Measurements from ENCODE around the gene MYCL.

The MYCL gene, protein sequence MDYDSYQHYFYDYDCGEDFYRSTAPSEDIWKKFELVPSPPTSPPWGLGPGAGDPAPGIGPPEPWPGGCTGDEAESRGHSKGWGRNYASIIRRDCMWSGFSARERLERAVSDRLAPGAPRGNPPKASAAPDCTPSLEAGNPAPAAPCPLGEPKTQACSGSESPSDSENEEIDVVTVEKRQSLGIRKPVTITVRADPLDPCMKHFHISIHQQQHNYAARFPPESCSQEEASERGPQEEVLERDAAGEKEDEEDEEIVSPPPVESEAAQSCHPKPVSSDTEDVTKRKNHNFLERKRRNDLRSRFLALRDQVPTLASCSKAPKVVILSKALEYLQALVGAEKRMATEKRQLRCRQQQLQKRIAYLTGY

DNA sequence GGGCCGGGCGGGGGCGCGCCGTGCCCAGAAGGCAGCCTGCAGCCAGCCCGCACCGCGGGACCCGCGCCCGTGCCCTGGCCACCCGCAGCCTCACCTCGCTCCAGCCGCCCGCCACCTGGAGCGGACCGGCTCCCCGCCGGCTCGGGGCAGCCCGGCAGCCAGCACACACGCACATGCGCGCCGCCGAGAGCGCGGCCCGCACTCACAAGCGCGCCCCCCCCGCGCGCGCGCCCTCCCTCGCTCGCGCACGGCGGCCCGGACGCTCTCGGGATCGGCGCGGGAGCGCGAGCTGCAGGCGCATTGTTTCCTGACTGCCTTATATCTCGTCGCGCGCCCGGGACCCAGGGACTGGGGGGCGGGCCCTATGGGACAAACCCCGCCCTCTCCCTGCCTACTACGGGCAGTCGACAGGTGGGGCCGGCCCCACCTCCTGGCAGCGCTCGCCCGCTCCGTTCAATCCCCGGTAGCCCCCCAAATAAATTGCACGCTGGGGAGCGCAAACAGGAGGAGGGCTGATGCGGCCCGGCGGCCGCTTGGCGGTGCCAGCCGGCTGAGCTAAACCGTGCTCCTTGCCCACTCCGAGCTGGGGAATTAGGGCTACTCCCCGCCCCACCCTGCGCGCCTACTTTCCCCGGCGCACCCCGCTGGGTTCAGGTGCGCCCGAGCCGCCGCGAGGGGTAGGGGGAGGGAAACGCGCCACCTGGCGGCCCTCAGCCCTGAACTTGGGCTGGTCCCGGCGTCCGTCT, at the start of gene MYCL:
Gene MYCL (minus strand): TSS at position 204 of the 746 bp plus-strand sequence. CDS start 483 bp downstream, outside the sequence.
- in situ Hi-C loops (cut with MboI; ENCODE audit: low sequenced_read_pairs) = no loop called here

DNA sequence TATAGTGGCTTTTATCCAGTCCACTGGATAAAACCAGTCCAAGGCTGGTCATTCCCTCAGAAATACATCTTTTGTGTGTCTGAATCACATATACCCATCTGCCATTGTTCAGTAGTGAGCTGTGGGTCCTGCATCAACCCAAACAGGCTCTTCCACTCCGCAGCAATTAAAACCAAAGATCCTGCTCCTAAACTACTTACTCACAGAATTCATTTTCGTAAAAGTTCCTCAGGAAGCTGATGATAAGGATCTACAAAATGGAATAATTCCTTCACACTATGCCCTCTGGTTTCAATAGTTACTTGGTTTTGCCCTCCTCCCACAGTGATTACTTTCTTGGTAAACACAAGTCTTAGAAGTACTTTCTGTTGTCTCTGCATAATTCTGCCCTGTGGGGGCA, 48.2 kb upstream of the MYCL start:
- in situ Hi-C loops (cut with MboI; ENCODE audit: low sequenced_read_pairs) = no loop called here

DNA sequence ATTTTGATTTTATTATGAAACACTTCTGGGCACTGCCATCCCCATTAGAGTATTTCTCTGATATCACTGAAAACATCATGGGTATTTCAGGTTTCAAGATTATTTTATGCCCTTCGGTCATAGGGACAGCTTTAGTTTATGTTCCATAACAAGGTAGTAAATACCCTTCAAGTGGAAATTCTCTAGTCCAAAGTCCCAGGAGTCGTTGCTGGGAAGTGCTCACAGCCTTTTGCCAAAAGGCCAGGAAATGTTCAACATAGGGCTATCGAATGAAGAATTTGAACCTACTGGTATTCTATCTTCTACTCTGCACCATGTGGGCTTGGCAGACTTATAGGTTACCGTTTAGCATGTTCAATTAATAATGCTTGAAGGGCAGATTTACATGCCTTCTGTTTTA, 45.5 kb upstream of the MYCL start:
- in situ Hi-C loops (cut with MboI; ENCODE audit: low sequenced_read_pairs) = no loop called here

DNA sequence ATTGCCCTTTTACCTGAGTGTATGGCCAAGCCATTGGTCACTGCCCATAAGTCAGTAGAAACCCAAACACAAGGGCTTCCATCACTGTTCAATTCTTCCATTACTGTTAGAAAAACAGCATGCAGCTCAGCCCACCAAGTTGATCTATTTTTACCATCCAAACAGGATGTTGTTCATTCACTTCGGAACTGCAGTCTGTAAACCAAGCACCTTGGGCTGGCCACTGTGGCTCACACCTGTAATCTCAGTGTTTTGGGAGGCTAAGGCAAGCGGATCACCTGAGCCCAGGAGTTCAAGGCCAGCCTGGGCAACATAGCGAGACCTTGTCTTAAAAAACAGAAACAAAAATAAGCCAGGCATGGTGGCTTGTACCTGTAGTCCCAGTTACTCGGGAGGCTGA, 44.5 kb upstream of the MYCL start:
- in situ Hi-C loops (cut with MboI; ENCODE audit: low sequenced_read_pairs) = no loop called here

DNA sequence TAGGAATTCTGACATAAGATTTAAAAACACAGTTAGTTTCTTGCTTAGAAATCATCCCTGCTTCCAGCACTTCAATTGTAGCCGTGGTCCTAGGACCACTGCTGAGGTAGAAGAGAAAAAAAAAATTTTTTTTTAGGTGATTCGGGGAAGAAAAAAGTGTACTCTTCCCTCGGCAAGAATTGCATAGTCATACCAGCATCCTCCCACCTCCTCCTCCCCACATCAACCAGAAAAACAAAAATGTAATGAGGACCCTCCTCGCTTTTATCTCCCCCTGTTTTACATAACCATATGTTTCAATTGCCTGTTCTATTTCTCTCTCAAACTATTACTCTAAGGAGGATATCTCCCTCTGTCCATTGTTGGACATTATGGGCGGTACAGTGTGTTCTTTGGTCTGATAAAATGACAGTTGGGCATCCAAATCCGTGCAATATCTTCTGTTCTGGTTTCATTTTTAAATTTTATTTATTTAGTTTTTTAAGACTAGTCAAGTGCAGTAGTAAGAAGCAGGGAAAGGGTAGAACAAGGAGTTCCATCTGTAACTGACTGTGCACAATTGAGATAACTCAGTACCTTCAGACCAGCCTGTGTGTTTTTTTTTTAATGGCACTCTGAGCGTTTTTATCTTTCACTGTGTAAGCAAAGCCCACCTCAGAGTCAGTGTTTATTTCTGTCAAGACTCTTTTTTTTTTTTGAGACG, 42.8 kb upstream of the MYCL start:
- in situ Hi-C loops (cut with MboI; ENCODE audit: low sequenced_read_pairs) = no loop called here

DNA sequence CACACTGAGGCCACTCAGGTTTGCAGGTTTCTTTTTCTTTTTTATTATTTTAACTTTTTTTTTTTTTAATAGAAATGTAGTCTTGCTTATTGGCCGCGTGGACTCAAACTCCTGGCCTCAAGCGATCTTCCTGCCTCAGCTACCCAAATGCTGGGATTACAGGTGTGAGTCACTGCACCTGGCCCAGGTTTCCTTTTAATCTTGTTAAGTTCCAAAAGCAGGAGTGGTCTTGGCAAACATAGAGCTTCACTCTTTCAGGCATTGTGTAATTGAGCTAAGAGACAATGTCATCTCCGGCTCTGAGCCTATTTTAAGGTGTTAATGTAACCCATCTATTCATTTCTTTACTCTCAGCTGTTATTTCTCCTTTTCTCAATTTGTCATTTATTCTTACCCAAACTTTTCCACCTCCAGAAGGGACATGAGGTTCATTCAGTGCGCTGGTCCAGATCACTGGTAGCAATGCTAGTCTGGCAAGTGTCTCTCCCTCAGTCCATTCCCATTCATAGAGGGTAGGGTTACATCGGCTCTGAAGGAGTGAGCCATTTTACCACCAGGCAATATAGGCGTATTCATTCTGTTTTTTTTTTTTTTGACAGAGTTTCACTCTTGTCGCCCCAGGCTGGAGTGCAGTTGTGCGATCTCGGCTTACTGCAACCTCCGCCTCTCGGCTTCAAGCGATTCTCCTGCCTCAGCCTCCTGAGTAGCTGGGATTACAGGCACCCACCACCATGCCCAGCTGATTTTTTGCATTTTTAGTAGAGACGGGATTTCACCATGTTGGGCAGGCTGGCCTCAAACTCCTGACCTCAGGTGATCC, 42.0 kb upstream of the MYCL start:
- in situ Hi-C loops (cut with MboI; ENCODE audit: low sequenced_read_pairs) = no loop called here

DNA sequence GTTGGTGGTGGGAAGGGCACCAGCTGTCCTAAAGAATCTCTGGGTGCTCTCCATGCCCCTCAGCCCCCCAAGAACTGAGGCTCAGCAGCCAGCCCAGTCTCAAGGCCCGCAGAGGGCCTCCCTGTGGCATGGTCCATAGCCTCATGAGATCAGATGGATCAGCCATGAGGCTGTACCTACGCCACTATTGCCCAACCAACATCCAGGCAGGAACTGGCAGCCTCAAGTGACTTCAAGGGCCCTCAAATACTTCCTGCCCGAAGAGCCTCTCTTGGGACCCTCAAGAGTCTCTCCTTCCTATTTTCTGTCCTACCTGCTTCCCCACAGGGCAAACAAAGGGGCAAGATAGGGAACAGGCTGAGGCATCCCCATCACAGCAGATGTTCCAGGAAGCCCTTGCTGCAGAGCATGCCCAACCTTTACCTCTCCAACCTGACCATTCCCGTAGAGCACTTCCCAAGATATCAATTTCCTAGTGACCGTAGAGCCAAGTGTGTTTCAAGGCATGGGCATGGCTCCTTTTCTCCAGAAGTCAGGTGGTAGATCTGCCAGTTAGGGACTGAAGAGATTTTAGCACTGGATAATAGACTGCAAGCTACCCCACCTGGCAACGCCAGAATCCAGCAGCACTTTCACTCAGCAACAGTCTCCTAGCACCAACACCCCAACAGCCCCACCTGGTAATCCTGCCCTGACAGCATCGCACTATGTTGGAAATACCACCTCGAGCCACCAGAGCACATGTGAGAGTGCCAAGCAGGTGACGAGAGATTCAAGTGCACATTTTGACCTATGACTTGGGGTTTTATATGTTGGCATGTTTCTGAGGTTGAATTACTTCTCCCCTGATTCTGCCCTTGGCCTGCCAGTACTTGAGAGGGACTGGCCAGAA, 39.5 kb upstream of the MYCL start:
- in situ Hi-C loops (cut with MboI; ENCODE audit: low sequenced_read_pairs) = no loop called here

DNA sequence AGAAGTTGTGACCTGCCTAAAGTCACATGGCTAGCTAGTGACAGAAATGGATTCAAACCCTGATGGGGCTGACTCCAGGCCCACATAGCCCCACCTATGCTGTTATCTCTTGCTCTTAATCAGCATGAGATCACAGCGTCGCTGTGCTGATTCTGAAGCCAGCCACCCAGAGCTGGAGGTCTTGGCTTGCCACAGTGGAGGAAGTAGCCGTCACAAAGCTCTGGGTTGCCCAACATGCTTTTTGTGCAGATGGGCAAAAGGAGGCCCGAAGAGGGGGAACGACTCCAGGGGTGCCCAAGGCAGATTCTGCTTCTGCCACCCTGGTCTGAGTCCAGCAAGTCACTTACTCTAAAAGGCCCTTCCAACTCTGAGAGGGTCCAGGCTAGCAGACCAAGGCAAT, 38.5 kb upstream of the MYCL start:
- in situ Hi-C loops (cut with MboI; ENCODE audit: low sequenced_read_pairs) = no loop called here

DNA sequence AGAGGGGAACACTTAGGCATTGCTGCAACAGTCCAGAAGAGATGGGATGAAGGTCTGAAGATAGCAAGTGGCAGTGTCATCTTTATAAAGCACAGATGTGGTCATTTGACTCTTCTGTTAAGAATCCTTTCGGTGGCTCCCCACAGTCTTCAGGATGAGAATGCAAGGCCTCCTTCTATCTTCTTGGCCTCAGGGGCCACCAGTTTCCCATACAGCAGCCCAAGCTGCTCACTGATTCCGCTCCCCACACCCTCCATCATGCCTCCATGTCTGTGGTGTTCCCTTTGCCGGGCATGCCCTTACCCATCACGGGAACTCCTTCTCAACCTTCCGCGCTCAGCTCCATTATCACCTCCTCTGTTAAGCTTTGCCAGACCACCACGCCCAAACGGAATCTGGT, 37.1 kb upstream of the MYCL start:
- in situ Hi-C loops (cut with MboI; ENCODE audit: low sequenced_read_pairs) = no loop called here

DNA sequence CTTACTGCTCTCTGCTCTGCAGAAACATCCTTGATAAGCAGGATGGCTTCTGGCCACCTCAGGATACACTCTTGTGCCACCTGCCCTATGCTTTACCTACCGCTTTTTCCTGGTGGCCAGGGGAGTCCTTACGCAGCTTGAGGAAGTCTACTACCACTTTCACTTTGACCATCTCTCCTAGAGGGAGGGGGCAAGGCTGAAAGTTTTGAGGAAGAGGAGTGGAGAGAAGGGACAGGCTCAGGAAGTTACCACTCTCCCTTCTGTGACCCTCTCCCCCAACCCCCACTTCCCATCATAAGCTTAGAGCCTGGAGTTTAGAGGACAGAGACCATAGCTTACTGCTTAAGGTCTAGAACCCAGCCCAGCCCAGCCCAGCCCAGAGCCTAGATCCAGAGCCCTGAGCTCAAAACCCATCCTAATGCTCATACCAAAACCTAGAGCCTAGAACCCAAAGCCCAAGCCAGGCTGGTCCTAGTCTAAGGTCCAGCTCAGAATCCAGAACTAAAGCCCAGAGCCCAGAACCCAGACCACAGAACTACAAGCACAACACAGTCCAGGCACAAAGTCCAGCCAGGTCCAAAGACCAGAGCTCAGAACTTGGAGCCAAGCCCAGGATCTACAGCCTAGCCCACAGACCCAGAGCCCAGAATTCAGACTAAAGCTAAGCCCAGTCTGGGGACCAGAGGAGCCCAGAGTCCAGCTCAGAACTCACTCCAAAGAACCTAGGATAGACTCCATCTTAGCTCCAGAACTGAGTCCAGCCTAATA, 35.2 kb upstream of the MYCL start:
- in situ Hi-C loops (cut with MboI; ENCODE audit: low sequenced_read_pairs) = no loop called here

DNA sequence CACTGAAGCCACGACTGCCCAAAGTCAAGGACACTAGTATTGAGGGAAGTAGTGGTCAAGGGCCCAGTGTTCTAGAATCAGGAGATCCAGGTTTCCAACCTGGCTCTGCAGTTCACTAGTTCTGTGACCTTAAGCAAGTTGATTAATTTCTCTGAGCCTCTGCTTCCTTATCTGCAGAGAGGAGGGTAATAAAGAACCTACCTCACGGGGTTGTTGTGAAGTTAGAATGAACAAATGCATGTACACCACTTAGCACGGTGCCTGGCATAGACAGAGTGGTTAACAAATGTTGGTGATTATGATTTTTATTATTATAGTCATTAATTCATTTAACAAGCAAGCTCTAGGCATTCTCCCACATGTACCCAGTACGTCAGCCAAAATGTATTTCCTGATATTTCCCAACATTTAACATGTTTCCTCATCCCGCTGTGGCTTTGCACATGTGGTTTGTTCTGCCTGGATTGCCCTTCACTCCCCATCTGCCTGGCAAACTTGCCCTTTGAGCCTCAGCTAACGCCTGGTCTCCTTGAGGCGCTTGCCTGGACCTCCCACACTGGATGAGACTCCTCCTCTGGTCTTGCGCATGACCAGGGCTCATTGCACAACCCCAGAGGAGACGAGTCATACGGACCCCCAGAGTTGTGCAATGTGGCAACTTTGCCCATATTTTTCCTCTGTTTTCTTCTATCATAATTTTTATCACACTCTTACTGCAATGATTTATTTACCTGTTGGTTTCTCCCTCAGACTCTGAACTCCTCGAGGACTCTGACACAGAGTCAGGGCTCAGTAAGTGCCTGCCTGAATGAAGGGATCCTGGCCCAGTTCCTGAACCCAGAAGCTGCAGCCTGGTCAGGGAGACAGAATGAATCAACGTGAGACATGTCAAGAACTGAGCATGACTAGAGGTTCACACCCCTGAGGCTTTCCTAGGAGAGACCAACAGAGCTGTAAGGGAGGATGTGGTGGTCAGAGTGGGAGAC, 32.5 kb upstream of the MYCL start:
- in situ Hi-C loops (cut with MboI; ENCODE audit: low sequenced_read_pairs) = no loop called here

DNA sequence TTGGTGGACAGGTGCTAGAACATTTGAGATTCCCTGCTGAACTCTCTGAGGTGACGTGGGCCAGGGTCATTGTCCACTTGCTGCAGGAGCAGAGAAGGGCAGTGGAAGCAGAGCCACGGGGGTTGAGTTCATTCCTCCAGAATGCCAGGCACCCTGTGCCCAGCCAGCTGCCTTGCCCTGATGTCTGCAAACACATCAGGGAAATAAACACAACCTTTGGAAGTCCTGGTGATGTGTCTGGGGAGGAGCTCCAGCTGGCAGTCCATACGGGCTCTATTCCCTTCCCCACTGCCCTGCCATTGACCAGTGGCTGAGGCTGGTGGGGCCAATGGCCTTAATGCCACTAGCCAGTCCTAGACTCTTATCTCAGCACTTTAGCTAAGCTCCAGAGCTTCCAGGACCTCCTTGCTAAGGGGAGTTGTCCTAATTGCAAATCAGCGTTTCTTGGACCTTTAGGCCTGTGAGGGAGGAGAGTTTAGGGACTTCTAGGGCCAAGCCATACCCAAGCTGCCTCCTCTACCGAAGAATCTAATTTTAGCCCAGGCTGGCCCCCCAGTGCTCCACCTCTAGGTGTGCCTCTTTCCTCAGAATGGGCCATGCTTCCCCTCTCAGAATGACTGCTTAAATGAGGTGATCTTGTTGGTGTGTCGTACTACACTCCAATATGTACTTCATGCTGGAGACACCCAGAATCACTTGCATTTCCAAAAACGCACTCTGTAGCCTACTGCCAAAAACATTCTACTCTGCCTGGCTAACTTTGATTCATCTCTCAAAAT, 27.3 kb upstream of the MYCL start:
- in situ Hi-C loops (cut with MboI; ENCODE audit: low sequenced_read_pairs) = no loop called here

DNA sequence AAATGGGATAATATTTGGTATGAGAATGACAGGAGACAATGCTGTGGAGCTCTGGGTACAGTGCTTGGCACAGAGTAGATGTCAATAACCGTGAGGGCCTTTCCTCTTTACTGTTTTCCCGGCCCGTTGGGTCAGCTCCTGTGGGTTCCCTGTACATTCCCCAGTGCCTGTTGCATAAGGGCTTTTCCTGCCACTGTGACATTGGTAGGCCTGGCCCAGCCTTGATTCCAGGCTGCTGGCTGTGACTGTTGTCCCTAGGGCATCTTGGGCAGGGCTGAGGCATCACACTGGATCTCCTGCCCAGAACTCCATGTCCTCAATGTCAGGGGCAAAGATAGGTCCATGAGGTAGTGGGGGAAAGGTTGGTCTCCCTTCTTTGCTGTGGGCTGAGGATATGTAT, 25.8 kb upstream of the MYCL start:
- in situ Hi-C loops (cut with MboI; ENCODE audit: low sequenced_read_pairs) = no loop called here

DNA sequence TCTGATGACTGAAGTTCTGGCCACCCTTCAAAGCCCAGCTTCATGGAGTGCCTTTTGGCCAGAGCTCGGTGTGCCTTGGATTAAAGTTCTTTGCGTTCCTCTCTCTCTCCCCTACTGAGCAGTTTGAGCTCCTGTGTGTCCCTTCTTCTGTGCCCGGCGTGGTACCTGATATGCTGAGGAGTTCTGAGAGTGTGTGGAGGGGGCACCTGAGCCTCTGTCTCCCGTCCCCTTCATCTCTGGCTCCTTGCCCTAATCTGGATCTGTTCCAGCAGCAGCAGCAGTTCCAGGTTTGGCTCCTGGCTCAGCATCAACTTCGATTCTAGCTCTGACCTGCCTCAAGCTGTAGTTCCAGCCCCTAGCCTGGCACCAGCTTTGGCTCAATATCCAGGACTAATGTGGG, 25.1 kb upstream of the MYCL start:
- in situ Hi-C loops (cut with MboI; ENCODE audit: low sequenced_read_pairs) = no loop called here

DNA sequence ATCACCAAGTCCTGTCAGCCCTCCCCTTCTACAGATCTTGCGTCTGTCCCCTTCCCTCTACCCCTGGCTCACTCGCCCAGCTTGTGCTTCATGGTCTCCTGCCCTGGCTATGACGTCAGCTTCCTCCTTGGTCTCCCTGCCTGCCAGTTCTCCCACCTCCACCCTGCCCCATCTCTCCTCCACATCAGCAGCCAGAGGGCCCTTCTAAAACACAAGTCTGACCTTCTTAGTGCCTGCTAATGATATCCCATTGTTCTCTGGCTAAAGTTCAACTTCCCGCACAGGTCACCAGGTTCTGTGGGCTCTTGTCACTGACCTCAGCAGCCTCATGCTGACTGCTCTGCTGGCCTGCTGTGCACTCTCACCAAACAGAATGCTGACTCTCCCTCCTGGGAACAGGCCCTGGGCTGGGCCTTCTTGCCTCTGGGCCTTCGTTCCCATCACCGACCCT, 24.7 kb upstream of the MYCL start:
- in situ Hi-C loops (cut with MboI; ENCODE audit: low sequenced_read_pairs) = no loop called here

DNA sequence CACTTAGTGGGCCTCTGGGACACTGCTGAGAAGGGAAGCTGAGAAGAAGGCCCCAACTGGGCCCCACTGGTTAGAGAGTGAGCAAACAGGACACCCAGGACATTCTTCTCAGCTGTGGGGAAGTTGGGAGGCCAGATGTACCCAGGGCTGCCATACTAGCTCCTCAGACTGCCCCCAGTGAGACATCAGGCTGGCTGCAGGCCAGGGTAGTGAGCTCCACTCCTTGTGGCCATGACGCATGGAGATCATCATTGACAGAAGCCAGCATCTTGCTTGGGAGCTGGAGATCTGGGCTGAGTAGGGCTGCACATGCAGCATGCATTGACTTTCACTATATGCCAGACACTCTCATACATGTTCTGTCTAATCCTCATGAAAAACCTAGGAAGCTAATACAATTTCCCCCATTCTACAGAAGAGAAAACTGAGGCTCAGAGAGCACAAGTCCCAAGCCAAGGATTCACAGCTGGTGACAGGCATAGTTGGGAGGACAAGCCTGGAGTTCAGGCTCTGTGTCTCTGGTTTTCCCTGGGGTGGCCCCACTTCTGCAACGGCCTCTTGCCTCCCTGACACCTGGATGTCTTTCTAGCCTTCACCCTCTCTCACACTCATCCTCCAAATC, 24.1 kb upstream of the MYCL start:
- in situ Hi-C loops (cut with MboI; ENCODE audit: low sequenced_read_pairs) = no loop called here

DNA sequence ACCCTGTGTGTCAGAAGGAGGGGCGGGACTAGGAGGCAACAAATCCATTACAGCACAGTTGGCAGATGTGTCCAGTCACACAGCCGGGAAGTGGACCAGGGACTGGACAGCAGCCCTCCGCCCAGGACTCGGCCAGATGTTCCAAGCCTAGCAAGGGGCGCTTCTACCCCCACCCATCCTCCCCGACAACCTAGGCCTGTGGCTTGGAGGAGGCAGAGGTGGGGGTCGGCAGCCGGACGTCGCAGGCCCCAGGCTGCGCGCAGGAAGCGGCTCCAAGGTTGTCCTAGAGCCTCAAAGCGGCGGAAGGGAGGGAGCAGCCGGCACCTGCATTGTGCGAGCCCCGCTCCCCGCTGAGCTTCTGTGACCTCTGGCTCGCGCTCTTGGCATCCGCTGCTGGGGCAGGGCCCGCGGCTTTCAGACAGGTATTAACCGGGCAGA, 20.6 kb upstream of the MYCL start:
- in situ Hi-C loops (cut with MboI; ENCODE audit: low sequenced_read_pairs) = no loop called here

Data from HL-60/S4 treated with retinoic acid at 250 ng/mL for 4 days and 3 days (cell line).